A172 (cell line): ENCODE results near the gene HJURP. TPM values are rescaled to one million over a fixed set of nuclear protein-coding genes. Genes with fewer than 3 reads are reported as not detected.

ENCODE experiments used
- DNase-seq: peaks from one replicate; pipeline ENCODE4 v3.0.0-alpha.2; 2015; ENCODE audit warnings: low spot score
- total RNA-seq: library from RNA; depleted of rRNA; stranded (reverse); fragments of >200 nt; shearing (Covaris generic); gene quantifications from 2 replicates; pipeline ENCODE4 v1.2.3, GENCODE V29; 2014

Gene HJURP
- total RNA-seq, 1 experiment from 2014 or later, result 78.3 TPM

DNA sequence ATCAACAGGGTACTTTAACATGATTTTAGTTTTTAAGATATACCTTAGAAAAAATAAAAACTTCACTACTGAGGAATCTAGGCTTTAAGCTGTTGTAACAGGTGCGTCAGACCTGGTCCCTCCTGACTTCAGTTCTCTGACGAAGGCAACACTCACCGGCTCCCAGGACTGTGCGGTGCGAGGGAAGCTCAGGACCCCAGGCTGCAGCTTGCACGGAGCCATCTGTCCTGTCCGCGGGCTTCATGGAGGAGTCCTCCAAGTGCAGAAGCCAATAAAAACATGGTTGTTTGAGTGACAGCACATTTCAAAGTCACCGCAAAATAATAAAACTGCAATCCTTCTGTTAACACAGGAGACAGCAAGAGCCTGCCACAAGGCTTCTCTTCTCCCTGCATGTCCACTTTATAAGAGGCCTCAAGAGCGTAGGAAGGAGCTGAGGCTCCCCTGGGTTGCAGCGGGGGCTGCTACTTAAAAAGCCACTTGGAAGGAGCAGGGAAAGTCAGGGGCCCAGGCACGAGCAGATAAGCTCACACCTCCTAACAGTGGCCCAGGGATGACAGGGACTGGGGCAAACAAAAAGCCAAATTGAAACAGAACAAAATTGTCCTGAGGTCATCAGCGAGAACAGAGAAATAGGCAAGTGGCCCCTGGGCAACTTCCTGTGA lies 4.6 kb downstream of the HJURP start:
- no peak for DNase-seq

DNA sequence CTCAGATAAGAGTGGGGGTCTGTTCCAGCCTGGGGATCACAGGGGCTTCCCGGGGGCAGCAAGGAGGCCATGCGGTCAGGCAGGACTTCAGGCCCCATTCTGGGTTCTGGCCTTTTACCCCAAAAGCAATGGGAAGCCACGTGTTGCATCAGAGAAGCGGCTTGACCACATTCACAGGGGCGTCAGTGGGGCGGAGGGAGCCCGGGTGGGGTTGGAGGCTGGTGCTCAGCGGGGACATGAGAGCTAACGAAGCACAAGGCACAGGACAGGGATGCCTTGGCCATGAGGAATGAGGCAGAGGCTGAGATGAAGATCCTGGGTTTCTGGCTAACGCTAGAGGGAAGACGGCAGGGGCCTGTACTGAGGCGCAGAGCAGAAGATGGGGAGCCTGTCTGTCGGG lies 6.1 kb downstream of the HJURP start:
- no peak for DNase-seq

DNA sequence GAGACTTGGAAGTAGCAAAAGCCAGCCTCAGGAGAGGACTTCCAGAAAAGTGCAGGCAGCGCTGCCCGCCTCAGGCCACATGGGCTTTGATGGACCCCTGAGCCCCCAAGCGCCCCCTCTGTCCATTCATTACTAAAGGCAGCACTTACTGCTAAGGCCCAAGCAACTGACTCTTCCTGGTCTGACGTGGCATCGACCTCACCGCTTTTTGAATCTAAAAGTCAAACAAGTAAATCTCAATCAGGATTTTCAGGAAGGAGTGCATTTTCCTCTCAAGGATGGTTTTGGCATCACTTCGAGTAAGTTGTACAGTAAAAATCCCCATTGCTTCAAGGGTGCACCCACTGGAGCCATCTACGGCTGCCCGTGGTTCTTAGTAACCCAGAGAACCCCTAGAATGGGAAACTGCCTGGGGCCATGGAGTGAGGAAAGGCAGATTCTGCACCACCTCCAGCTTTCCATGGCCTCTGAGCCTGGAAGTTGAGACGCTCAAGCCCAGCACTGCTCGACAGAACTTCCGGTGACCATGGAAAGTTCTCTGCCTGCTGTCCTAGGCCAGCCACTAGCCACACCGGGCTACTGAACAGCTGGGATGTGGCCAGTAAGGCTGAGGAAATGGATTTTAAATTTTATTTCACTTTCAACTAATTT lies 7.0 kb downstream of the HJURP start:
- DNase-seq, result no peak

DNA sequence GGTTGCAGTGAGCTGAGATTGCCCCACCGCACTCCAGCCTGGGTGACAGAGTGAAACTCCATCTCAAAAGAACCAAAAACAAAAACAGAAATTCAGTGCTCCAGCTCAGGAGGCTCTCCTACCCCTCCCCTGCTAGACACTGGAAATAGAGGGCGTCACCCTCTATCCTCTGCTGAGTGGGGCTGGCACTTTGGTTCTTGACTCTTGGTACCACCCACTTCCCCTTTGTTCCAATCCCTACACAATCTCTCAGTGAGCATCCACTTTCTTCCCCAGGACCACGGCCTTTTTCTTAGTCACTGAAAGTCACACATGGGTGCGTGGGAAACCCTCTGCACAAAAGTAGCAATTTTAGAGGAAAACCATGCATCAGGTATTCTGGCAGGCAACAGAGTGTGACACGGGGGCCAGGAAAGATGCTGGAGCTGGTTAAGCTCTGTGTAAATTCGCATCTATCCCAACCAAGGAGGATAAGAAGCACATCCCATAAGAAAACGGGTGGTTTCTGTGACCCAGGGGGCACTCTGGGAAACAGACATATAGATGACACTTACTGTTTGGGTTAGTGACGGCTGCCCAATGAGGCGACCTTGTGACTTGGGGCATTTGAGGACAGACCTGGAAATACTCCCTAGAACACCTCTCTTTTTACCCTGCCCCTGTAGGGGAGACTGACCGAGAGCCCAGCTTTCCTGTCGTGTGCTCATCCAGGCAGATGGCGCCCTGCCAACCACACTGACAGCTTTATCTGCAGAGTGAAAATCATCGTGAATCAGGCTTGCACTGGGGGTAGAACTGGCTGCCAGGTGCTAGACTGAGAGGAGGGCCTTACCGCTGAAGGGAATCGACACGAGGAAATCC lies 7.7 kb downstream of the HJURP start:
- DNase-seq, result no peak

DNA sequence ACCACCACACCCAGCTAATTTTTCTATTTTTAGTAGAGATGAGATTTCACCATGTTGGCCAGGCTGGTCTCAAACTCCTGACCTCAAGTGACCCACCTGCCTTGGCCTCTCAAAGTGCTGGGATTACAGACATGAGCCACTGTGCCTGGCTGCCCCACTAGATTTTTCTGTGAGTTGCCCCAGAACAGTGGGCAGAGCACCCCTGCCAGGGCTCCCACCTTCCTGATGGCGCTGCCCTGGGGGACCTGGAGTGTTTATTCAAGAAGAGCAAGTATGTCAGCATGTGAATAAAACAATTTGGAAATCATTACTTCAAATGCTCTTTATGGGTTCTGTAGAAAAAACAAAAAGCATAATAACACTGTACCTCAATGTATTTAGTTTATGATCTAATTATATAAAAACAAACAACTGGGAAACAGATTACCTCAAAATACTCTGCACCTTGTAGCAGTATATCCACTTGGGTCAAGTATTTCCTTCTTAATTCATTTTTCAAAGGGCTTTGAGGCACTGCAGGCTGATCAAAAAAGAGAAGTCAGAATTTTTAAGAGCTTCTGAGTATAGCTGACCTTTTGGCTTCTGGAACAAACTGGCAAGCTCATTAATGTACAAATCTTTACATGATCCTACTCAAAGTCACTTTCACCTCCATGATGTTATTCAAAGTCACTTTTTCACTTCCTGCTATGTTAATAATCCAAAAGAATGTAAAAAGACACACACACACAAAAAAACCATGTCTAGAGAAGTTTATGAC lies 8.9 kb downstream of the HJURP start:
- DNase-seq, result no peak

DNA sequence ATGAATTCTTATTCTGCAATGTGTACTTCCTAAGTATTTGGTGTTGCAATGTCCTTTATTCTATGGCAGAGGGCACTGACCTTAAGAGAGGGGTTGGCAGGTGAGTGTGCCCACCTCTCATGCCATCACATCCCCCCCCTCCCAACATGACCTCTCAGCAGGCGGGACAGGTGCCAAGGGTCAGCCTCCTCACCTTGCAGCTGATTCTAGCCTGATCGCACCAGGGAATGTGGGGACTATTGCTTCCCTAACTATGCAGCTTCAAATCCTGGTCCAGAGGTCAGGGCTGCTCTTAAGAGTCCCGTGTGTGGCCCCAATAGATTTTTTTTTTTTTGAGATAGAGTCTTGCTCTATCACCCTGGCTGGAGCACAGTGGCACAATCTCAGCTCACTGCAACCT lies 9.5 kb downstream of the HJURP start:
- DNase-seq, result no peak

DNA sequence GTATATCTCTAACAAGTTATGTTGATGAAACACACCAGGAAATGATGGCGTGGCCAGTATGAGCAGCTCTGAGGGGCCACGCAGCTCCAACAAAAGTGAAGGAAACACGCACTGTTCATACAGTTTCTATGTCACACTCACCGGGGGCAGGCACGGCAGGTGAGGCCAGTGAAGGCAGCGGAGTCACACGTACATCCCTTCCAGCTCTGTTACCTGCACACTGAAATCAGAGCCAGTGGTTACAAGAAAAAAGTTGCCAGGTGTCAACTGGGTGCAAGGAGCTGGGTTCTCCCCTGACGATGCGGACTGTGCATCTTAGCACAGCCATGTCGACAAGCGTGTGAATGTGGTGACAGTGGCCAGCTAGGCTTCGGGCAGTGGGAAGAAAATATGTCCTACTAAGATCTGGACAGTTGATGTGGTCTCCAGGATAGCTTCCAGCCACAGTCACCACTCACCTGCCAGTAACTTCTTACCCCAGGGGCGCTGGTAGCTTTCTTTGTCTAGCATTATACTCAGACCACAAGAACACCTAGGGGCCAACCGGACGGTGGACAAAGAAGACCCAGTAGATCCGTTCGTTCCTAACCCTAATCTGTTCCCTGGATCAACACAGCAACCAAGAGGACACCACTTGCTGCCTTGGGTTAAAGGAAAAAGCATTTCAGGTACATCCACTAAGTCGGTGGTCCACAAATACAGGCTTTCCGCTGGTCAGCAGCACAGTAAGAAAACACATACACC lies 10.1 kb downstream of the HJURP start:
- DNase-seq, result no peak

DNA sequence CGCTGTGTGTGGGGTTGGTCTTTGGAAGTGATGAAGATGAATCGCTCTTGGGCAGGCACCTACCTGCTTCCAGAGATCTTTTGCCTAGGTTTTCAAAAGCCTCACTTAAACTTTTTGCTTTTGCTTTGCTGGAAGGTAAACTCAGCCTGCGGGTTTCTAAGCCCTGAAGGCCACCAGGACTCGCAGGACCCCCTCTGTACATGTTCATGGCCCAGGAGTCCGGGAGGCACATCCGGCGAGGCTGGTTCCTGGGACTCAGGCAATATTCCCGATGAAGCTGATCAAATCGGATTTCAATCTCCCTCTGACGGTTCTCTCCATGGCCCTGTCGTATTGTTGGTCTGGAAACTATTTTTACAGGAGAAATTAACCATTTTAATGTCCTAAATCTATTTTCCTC lies 13.2 kb downstream of the HJURP start:
- no peak for DNase-seq

DNA sequence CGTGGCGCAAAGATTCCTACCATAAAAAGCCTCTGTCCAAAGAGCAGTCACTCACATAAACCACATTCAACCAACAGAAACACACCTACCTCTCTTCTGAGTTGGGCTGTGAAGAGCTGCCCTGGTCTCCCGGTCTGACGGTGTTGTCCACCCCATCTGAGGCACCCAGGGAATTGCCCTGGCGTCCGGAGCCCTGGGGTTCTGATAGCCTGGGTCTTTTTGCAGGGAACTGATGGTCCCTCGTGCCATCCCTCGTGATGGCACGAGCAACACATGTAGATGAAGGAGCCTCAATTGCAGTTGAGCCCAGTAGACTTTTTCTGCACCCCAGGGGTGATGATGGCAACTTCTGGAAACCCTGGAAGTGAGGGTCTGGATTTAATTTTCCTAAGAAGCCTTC lies 13.8 kb downstream of the HJURP start:
- DNase-seq, result no peak

DNA sequence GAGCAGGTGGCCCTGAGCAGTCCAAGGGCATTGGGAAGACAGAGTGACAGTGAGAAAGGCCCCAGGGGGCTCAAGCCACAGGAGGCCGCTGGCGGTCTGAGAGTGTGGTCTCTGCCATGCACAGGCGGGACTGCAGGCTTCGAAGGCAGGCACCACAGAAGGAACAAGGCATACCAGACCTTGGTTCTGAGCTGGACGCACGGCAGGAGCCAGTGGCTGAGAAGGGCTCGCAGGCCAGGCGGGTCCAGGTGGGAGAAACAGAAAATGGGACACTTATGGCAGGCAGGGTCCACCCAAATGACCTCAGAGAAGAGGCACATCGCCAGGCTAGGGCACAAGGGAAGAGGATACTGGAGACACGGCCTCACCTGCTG lies 14.9 kb downstream of the HJURP start:
- no peak for DNase-seq

DNA sequence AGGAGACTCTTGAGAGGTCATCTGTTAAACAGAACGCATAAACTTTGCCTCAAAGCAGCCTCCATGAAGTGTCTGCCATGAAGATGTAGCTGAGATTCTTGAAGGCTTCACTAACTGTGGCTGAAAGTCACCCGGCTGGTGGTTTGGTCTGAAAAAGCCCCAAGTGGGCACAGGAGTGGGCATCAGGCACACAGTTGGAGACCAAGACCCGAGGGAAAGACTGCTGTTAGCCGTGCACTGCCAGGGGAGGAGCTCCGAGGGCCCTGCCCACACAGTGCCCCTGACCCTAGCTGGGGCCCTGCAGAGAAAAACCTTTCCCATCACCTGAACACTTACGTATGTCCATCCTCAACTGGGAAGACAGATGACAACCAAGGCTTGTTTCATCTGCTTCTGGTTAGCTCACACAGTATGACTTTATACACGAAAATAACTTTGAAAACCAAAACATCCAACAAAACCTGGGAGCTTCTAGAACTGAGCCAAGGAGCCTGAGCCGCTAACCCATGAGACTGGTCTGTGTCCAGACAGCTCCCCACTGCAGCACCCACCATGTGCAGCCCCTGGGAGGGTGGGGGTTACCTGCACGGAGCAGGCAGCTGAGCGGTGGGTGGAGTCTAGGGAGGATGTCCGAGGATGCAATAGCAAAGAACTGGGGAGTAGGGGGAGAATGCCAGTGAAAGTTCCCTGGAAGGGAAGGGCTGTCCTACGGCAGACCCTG lies 15.4 kb downstream of the HJURP start:
- DNase-seq, result no peak

DNA sequence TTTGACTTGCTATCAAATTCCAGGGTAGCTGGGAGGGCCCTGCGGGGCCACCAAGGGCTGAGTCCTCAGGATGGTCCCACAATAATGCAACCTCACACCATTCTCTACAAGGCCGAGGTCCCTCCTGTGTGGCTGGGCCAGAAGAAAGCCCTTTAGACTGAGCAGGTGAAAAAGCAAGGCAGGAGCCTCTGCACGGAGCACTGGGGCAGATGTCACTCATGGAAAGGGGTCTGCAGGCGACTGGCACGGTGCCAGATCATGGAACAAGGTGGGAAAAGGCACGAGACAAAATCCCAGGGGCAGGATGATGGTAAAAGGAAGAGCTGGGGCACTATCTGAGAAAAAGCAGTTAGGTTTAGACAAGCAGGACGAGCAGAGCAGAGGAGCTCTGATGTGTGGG lies 16.1 kb downstream of the HJURP start:
- no peak for DNase-seq

DNA sequence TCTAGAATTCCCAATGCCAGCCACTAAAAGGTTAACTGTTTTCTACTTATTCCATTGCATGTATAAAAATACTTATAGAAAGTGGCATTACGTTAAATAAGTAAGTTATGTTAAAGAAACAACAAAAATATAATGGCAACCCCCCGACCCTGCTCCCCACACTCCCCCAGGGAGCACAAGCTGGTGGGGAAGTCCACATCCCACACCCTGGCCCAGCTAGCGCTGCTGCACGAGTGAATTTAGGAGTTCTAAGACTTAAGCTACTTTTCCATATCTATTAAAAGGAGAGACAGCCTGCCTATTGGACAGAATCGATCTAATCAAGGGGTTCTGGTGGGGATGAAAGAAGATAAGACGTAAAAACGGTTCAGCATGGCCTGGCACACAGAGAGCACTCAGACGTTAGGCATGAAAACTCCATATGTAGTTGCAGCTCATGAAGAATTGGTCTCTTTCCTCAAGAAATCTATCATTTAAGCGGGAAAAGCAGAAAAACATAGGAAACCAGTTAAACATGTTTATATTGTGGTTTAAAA lies 16.6 kb downstream of the HJURP start:
- no peak for DNase-seq

DNA sequence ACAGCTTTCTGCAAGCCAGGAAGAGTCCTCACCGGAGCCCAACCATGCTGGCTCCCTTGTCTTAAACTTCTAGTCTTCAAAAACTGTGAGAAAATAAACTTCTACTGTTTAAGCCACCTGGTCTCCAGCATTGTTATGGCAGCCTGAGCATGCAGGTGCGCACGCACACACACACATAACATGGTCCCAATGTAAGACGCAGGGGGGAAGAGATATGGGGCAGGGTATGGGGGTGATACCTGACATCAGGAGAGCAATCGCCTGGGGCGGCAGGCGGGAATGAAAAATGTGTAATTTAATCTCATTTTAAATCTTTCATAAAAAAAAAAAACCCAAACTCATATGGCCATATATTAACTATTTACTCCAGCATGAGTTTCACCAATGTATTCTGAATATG lies 18.0 kb downstream of the HJURP start:
- DNase-seq, result no peak

DNA sequence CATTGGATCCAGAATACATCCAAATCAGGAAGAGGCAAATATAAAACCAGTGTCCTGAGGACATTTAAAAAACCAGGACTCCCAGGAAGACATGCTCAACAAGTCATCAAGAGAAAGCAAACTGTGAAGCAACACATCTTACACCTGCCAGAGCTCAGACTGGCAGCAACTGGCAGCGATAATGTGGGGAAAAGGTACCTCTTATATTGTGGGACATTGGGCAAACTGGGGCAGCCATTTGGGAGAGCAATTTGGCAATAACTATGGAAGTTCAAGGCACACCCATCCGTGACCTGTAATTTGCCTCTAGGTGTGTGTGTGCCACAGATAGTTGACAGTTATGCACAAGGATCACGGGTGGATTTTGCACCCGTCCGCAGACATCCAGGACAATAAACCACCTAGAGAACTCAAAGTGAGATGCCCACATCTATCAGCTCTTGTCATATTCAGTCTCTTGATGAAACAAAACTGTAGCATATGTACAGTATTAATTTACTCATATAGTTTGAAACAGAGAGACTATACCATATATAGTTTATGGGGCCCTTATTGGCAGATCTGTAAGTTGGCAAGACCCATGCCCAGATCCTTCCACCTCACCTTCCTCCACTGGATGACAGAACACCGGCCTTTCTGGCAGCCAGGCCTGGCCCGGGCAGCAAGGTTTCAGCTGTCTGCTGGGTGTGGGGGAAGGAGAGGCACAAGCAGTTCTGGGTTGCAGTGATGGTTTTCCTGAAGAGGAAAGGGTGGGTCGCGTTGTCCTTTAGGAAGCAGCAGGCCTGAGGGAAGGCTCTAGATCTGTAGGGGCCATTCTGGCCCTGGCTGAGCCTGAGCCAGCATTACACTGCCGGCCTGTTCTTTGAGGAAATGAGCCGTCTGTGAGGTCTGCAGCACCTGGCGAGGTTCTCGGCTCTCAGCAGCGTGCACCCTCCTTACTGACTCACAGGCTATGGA lies 18.8 kb downstream of the HJURP start:
- DNase-seq, result no peak

DNA sequence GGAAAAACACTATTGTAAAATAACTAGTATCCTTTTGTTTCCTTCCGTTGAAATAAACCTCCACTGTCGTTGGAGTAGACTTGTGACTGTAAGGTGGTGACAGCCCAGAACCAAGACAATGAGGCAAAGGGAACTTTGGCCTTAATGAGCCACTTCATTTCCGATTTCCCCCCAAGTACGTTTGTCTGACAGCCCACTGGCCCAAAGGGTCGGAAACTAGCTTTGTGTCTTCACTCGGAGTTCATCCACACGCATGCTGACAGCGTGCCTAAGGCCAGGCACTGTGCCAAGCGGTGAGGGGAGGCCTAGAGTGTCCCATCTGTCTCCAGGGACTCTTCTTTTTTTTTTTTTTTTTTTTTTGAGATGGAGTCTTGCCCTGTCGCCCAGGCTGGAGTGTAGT lies 21.0 kb downstream of the HJURP start:
- DNase-seq, result no peak

DNA sequence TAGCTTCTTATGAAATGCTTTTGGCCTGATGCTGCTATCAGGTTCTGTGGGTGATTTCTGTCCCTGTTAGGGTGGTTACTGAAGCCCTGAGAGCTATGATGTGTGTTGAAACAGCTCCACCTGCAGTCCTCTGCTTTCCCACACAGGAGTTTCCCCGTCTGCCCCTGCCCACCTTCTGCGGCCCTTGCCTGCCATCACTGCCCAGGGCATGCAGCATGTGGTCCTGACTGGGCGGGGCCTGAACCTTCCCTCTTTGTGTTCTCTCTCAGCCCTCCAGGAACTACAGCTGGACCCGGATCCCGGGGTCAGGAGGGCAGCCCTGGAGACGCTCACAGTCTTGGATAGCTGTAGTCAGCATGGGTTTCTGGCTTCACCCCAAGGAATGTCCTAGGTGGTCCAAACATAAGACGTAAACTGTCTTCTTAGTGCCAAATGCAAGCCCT lies 21.4 kb downstream of the HJURP start:
- DNase-seq, result peak; percentile 86

DNA sequence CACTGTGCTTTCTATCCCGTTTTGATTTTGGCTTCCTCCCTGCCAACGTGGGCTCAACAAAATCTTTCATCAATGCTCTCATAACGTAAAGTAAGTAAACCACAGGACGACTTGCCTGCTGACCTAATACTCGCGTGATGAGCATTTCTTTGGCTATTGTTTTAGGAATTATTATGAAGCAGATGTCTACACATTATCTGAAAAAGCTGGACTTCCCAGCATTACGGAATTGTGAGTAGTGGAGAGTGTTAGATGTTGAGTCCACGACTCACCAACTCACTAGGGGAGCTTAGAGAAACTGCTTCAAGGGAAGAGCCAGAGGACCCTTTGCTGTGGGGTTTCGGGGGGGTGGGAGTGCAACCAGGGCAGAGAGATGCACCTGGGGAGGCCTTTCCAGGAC lies 21.9 kb downstream of the HJURP start:
- no peak for DNase-seq

DNA sequence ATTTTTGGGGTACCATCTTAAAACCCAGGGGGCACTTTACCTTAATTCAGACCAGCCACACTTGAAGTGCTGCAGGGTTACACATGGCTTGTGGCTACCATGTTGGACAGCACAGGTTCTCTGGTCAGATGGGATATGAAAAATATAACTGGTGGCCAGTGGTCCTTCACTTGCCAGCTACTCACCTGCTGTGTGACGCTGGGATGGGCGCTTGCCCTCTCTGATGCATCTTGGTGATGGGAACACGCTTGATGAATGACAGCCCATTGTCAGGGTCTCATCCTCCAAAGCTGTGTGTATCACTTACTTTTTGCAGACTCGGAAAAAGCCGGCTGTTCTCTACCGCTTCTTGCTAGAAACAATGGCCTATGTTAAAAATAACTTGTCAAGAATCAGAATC lies 22.5 kb downstream of the HJURP start:
- DNase-seq, result no peak
